Activated CD4-positive, alpha-beta T cell treated with anti-CD3 and anti-CD28 coated beads, Interleukin-2, amount 50 U/mL, for 1 hour (primary cell): ENCODE results near the gene ESD.
"Not testable (repeated sequence)": the region's sequence is repeated elsewhere in the genome, so short reads cannot be mapped to it uniquely, and the experiment has no call there.

Experiments
- DNase-seq: peaks from one replicate; pipeline ENCODE4 v3.0.0-alpha.2; 2020

The ESD gene

GRCh38 chr13:46796515-46797474 is at the start of gene ESD:
Gene ESD, minus strand, starts transcription at chr13:46797161. Its CDS starts 5,748 bp downstream, at chr13:46791413.
- peak; percentile 90 for DNase-seq

GRCh38 chr13:46846726-46847125 is 49.8 kb upstream of the ESD start:
- DNase-seq, result no peak

GRCh38 chr13:46845146-46845545 is 48.2 kb upstream of the ESD start:
- no peak for DNase-seq

GRCh38 chr13:46844431-46844830 is 47.5 kb upstream of the ESD start:
- DNase-seq, result no peak

- no peak for DNase-seq
These were observed 42.4 kb upstream of the ESD start for GRCh38 chr13:46839399-46839798.

- DNase-seq, result no peak
These were observed 37.7 kb upstream of the ESD start for GRCh38 chr13:46834657-46835056.

- DNase-seq, result peak; percentile 4
These were observed 34.7 kb upstream of the ESD start for GRCh38 chr13:46831588-46832194.

- no peak for DNase-seq
These were observed 33.5 kb upstream of the ESD start for GRCh38 chr13:46830405-46831005.

GRCh38 chr13:46822551-46822950 is 25.6 kb upstream of the ESD start:
- no peak for DNase-seq

GRCh38 chr13:46817838-46818476 is 21.0 kb upstream of the ESD start:
- no peak for DNase-seq

- DNase-seq, result no peak
These were observed 20.1 kb upstream of the ESD start for GRCh38 chr13:46817095-46817494.

GRCh38 chr13:46816371-46816770 is 19.4 kb upstream of the ESD start:
- DNase-seq, result no peak

- DNase-seq, result no peak
These were observed 15.4 kb upstream of the ESD start for GRCh38 chr13:46812301-46812797.

GRCh38 chr13:46810440-46810839 is 13.5 kb upstream of the ESD start:
- DNase-seq, result no peak

- DNase-seq, result not testable (repeated sequence)
These were observed 8.0 kb upstream of the ESD start for GRCh38 chr13:46804921-46805320.

- DNase-seq, result no peak
These were observed 7.4 kb upstream of the ESD start for GRCh38 chr13:46804391-46804815.

GRCh38 chr13:46803586-46803985 is 6.6 kb upstream of the ESD start:
- no peak for DNase-seq

GRCh38 chr13:46801858-46802257 is 4.9 kb upstream of the ESD start:
- DNase-seq, result no peak

- DNase-seq, result no peak
These were observed 2.2 kb upstream of the ESD start for GRCh38 chr13:46799139-46799538.

GRCh38 chr13:46797501-46798237 is 708 bp upstream of the ESD start:
- no peak for DNase-seq

- no peak for DNase-seq
These were observed 839 bp downstream of the ESD start for GRCh38 chr13:46796129-46796514.

- DNase-seq, result no peak
These were observed 1.6 kb downstream of the ESD start for GRCh38 chr13:46795321-46795720.
